NCI-H2196 treated with DMSO at 0.1 percent for 48 hours (cell line): Measurements from ENCODE around the gene EFL1.
"Not testable (repeated sequence)": the region's sequence is repeated elsewhere in the genome, so short reads cannot be mapped to it uniquely, and the experiment has no call there.

Experiments
- DNase-seq: peaks from one replicate; lab custom pipeline; 2025; ENCODE audit not compliant: unreplicated experiment; lab: John Stamatoyannopoulos, UW

EFL1 gene

GRCh38 chr15:82204575-82204974 is 58.0 kb downstream of the EFL1 start:
- not testable (repeated sequence) for DNase-seq

GRCh38 chr15:82197733-82198594 is 64.6 kb downstream of the EFL1 start:
- peak; percentile 8 for DNase-seq

GRCh38 chr15:82196353-82196752 is 66.2 kb downstream of the EFL1 start:
- no peak for DNase-seq

- DNase-seq = not testable (repeated sequence)
These were observed 66.7 kb downstream of the EFL1 start for GRCh38 chr15:82195818-82196217.

- DNase-seq = not testable (repeated sequence)
These were observed 68.0 kb downstream of the EFL1 start for GRCh38 chr15:82194488-82194887.

GRCh38 chr15:82193435-82193834 is 69.1 kb downstream of the EFL1 start:
- DNase-seq = not testable (repeated sequence)

- not testable (repeated sequence) for DNase-seq
These were observed 70.1 kb downstream of the EFL1 start for GRCh38 chr15:82192394-82192793.

- no peak for DNase-seq
These were observed 75.7 kb downstream of the EFL1 start for GRCh38 chr15:82186719-82187406.

GRCh38 chr15:82186161-82186560 is 76.4 kb downstream of the EFL1 start:
- no peak for DNase-seq

- DNase-seq = no peak
These were observed 77.8 kb downstream of the EFL1 start for GRCh38 chr15:82184776-82185175.

GRCh38 chr15:82184355-82184754 is 78.2 kb downstream of the EFL1 start:
- DNase-seq = no peak

GRCh38 chr15:82183121-82184031 is 79.2 kb downstream of the EFL1 start:
- no peak for DNase-seq

GRCh38 chr15:82181371-82181770 is 81.2 kb downstream of the EFL1 start:
- DNase-seq = no peak

GRCh38 chr15:82178061-82178460 is 84.5 kb downstream of the EFL1 start:
- no peak for DNase-seq

- DNase-seq = no peak
These were observed 85.1 kb downstream of the EFL1 start for GRCh38 chr15:82177291-82178010.

- no peak for DNase-seq
These were observed 86.0 kb downstream of the EFL1 start for GRCh38 chr15:82176542-82176941.

GRCh38 chr15:82174471-82175235 is 87.9 kb downstream of the EFL1 start:
- DNase-seq = no peak

- no peak for DNase-seq
These were observed 89.4 kb downstream of the EFL1 start for GRCh38 chr15:82173108-82173507.

GRCh38 chr15:82172506-82172905 is 90.0 kb downstream of the EFL1 start:
- no peak for DNase-seq

- no peak for DNase-seq
These were observed 93.8 kb downstream of the EFL1 start for GRCh38 chr15:82168757-82169156.
